Frontal cortex (tissue), 4 donors: Measurements from ENCODE around the gene ARMH1. TPM values are rescaled to one million over a fixed set of nuclear protein-coding genes. Genes with fewer than 3 reads are reported as not detected.
"Not testable (repeated sequence)": the region's sequence is repeated elsewhere in the genome, so short reads cannot be mapped to it uniquely, and the experiment has no call there.

Source experiments
- DNase-seq, 2 donors: peaks; one replicate each; pipeline ENCODE4 v3.0.0; 2012; ENCODE audit warnings: low spot score in 2 of 2
- FAIRE-seq: peaks from 2 replicates; lab custom pipeline; 2012; peaks lifted over from hg19 to GRCh38; lab: Jason Lieb, UNC
- total RNA-seq: library from RNA; depleted of rRNA; stranded (reverse); fragments of >200 nt; gene quantifications from one replicate; pipeline ENCODE4 v1.2.3, GENCODE V29; 2014
- donor health status: control.
- donor health status: control.
- donor health status: control.

ARMH1 gene
- total RNA-seq, 1 donor from 2014 or later: 4.5 TPM

DNA sequence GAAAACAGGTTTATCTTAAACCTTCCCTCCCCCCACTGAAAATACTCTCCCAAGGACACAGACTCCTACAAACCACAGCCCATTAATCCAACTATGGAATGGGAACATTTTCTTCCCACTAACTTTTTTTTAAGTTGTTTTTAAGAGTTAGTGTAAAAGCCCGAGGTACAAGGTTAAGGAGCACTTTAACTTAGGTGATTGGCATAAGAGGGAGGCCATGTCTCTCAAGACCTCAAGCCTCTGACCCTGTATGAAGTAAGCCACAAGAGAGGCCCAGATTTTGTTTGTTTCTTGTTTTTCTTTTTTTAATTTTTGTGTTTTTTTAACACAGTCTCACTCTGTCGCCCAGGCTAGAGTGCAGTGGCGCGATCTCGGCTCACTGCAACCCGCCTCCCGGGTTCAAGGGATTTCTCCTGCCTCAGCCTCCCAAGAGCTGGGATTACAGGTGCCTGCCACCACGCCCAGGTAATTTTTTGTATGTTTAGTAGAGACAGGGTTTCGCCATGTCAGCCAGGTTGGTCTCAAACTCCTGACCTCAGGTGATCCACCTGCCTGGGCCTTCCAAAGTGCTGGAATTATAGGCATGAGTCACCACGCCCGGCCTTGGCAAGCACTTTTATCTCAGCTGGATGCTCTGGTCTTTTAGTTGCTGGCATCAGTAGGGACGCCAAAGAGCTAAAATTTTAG, 14.4 kb downstream of the ARMH1 start:
- no peak for FAIRE-seq
- no peak for DNase-seq

DNA sequence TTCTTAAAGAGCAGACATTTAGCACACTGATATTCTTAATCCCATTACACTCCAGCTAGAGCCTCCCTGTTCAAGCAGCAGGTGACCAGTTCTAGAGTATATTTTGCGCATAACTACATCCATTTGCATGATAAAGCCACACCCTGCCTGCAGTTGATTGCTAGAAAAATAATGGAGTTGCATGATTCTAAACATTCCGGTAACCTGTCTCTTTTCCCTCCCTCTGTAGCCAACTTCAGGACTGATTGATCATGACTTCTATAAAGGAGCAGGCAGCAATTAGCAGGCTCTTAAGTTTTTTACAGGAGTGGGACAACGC, 14.9 kb downstream of the ARMH1 start:
- no peak for DNase-seq
- FAIRE-seq: no peak

DNA sequence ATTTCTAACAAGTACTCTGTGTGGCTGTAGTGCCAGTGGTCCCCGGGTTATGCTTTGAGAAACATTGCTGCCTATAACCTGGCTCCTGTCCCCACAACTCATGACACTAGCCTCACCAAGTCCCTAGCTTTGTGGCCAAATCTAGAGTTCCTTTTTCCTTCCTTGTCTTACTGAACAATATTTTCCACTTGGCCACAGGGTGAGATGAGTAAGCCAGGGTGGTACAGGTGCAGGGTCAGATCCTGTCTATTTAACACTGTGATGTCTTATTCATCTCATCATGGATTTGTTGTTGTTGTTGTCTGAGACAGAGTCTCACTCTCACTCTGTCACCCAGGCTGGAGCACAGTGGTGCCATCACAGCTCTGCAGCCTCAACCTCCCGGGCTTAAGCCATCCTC, 18.6 kb downstream of the ARMH1 start:
- DNase-seq: no peak
- no peak for FAIRE-seq

DNA sequence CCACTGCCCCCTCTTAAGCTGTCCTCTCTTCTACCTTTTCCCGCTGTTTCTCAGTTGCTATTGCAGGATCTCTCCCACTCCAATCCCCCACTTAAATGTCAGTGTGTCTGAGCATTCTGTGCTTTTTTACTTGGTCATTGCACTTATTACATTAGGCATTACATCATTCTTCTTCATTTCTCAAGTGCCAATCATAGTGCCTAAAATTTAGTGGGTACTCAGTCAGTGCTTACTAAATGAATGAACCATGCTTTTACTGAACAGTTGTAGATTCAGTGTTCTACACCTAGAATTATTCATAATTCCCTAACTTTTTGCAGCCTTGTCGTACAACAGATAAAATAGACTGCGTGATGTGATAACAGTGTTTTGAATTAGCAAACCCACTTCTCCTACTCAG, 19.4 kb downstream of the ARMH1 start:
- DNase-seq (no peak), FAIRE-seq (no peak)

DNA sequence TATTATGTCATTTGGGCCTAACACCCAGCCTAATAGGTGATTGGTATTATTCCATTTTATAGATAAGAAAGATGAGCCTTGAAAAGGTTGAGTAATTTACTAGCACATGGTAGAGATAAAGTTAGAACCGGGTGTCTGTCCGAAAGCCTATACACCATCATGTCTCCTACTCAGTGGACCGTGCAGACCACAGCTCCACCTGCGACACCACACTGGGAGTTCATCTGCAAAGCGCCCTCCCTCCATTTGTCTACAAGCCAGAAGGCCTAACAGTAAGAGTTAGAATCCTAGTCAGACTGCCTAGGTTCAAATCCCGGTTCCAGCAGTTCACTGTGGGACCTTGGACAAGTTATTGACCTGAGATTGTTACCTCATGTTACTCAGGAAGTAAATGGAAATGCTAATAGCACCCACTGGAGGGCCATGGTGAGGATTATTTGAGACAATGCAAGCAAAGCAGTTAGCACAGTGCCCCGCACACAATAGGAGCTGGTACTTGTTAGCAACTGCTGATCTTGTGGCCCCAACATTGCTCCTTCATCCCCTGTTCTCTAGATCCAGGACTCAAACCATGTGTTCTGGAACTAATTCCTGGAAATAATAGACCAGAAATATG, 20.5 kb downstream of the ARMH1 start:
- DNase-seq (no peak), FAIRE-seq (no peak)

DNA sequence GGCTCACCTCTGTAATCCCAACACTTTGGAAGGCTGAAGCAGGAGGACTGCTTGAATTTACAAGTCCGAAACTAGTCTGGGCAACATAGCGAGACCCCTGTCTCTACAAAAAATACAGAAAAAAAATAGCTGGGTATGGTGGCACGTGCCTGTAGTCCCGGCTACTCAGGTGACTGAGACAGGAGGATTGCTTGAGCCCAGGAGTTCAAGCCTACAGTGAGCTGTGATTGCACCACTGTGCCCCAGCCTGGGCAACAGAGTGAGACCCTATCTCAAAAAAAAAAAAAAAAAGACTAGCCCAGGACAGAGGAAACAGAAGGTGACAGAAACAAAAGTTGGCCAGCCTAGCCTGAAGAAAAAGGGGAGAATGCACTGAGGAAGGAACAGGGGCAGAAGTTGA, 21.2 kb downstream of the ARMH1 start:
- FAIRE-seq (no peak), DNase-seq (no peak)

DNA sequence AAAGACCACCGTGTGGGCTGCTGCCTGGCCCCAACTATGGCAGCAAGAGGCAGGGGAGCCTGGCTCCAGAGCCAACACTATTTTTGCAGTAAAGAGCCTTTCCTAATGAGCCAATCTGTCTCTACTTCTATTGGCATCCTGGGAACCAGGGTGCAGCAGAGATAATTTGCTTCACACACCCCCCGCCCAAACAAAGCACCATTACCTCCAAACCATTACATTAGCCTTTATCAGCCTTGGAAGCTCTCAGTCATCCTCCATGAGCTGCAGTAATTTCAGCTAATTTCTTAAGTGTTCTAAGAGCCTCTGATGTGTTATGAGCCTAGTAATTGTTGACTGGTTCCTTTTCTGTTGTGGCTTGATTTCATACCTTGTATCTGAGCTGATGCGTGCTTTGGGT, 21.6 kb downstream of the ARMH1 start:
- DNase-seq: no peak
- FAIRE-seq: no peak

DNA sequence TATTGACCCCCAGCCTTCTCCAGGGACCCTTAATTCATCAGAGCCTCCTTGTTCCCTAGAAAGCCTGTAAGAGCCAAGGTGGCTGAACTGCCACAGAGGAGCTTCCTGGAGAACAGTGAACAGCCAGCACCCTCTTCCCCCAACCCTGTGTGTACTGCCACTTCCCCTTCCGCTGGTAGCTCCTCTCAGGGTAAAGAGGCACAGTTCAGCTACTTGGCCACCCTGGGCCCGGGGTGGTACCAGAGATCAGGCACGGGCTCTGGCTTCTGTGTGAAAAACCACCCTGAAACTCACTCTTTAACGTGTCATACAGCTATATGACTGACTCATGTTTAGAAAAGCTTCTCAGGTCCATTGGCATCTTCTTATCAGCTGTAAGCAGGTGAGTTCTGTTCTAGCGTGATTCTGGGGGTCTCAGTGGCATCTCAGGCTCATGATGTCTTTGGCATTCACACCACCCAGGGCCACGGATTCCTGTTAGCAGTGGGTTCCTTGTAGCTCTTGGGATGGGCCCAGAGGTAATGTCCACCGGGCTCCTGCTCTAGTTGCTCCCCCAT, 22.4 kb downstream of the ARMH1 start:
- no peak for FAIRE-seq
- no peak for DNase-seq

DNA sequence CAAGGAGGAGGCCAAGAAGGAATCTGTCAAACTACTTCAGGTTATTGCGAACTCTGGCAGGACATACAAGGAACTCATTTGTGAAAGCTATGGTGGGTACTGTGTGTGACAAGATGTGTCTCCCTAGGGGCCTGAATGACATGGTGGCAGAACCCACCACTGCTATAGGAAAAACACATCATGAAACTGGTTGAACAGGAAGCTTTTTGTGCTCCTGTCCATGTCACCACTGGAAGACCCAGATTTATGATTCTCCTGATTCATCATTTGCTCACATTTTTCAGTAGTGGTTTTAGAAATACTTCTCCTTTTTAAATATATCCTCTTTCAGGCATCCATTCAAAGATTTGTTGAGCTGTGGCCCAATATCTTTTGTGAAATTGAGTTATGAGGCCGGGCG, 23.6 kb downstream of the ARMH1 start:
- FAIRE-seq (no peak), DNase-seq (no peak)

DNA sequence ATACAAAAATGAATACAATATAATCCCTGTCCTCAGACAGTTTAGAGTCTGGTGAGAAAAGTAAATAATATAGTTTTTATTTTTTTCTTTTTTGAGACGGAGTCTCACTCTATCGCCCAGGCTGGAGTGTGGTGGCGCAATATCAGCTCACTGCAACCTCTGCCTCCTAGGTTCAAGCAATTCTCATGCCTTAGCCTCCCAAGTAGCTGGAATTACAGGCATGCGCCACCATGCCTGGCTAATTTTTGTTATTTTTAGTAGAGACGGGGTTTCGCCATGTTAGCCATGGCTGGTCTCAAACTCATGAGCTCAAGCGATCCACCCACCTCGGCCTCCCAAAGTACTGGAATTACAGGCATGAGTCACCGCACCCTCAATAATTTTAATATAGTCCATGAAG, 24.9 kb downstream of the ARMH1 start:
- DNase-seq, FAIRE-seq: not testable (repeated sequence)

DNA sequence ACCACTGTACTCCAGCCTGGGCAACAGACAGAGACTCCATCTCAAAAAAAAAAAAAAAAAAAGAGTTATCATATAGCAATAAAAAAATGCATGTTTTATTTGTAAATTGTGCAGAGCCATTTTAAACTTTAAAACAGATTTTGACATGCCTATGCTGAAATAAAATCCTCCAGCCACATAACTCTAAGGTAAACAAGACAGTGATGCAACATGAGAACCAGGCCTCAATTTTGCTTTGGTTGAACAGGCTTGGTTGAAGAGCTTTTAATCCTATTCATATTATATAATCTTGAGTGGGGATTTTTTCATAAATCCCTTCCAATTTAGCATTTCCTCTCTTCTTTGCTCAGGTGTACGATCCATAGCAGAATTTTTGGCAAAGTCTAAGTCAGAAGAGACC, 26.1 kb downstream of the ARMH1 start:
- no peak for DNase-seq
- no peak for FAIRE-seq

DNA sequence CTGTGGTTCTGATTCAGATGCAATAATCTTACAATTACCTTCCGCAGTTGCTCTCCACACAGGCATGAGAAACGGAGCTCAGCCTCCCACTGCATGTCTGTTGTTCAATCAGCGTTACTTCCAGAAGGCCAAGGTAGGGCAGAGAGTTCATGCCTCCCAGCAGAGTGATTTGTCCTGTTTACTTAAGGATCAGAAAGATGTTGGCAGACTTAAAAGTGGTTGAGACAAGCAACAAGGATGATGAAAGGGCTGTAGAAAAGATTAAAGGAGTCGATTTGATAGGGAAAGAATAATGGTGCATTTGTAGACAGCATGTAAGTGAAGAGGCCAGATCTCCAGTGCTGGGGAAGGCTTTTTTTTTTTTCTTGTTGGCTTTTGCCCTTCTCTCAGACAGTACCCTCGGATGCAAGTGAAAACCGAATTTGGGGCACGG, 26.6 kb downstream of the ARMH1 start:
- no peak for FAIRE-seq
- no peak for DNase-seq

DNA sequence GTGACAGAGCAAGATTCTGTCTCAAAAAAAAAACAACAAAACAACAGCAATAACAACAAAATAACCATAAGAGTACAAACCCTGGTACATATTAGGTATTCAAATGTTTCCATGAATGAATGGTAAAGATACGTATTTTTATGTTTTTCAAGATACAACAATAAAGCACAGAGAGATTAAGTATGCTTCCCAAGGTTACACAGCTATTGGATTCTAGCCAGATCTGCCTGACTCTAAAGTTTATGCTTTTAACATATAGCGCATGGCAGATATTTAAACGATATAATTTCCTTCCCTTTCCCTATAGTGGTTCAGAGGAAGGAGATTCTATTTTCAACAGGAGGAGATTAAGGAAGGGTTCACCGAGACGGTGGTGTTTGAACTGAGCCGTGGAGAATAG, 31.0 kb downstream of the ARMH1 start:
- DNase-seq (no peak), FAIRE-seq (no peak)

DNA sequence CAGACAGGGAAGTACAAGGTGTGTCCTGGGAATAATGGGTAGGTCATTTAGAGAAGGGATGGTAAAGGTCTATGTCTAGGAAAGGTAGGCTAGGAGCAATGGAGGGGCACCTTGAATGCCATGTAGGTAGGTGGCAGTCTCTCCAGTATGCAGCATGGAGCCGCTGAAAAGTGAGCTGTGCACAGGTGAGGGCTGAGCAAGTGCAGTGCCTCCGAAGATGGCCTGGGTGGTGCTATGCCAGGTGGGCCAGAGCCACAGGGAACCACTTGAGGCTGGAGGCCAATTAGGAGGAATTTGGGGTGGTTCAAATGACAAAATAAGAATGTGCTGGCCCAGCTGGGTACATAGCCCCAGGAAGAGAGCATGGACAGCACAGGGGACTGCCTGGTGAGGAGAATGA, 31.4 kb downstream of the ARMH1 start:
- no peak for FAIRE-seq
- no peak for DNase-seq

DNA sequence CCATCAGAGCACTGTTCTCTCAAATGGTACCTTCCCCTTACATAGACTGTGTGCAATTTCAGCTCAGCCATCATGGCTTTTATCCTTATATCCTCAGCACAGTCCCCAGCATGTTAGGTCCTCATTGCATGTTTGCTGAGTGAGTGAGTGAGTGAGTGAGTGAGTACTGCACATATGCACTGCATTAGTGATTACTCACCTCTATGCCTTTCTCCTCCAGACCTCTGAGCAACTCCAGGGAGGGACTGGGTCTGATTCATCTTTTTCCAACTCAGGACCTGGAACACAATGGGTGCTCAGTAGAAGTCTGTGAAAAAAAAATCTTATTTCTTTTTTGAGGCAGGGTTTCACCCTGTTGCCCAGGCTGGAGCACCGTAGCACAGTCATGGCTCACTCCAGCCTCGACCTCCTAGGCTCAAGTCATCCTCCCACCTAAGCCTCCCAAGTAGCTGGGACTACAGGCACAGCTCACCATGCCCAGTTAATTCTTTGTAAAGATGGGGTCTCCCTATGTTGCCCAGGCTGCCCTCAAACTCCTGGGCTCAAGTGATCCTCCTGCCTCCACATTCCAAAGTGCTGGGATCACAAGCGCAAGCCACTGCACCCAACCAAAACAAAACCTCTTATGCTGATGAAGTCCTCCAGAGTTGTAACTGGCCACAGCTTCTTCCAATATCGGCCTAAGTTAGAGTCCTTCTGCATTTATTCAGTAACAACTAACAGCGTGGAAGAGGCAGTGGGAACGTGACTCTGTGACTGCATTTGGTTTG, 32.8 kb downstream of the ARMH1 start:
- DNase-seq (no peak), FAIRE-seq (no peak)

DNA sequence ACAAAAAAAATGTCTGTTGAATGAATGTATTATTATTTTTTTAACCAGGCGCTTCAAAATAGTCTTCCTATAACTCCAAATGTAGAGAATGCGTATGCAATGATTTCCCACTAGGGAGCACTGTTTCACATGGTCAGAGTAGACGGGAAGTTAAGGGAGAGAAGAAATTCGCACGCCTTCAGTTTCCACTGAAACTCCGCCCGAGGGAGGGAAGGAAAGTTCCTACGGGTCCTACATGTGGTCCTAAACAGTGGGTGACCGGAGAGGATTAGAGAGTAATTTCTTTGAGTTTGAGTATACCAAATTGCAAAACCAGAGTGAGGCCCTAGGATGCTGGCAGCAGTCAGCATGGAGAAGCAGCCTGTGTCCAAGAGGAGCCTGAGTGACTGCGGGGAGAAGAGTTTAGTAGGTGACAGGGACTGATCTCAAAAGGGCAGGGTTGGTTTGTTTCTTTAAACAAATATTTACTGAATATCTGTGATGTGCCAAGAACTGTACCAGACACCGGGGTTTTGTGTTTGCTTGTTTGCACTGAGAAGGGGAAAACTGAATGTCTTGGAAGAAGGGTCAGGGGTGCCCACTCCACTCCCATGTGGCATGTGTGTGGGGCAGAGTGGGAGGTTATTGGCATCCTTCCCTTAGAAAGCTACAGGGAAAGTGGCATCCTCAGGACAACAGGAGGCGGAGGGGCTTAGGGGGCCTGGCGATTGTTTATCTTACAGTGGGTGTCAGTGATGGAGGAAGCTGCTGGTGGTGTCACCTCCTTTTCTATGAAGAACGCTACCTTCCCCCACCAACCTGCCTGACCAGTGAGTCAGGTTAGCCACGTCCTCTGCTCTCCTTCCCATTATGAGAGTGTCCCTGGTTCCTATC, 33.7 kb downstream of the ARMH1 start:
- DNase-seq: peak in 1 of 2 donors; percentile 55
- FAIRE-seq: no peak

DNA sequence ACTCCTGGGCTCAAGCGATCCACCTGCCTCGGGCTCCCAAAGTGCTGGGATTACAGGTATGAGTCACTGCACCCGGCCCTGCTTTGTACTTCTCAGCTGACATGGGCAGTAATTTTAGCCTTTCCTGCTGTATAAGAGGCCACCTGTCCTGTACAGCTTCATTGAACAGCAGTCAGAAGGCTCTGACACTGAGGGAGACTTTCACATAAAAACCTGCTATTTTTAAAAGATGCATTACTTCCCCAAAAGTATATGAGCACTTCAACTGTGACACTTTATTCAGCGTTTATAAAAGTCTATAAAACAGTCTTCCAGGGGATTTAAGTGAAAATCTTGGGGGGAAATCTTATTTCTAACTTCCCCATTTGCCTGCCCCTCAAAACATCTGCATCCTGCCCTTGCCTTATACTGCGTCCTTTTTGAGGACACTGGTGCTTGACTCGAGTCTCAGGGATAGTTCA, 38.8 kb downstream of the ARMH1 start:
- FAIRE-seq: no peak

DNA sequence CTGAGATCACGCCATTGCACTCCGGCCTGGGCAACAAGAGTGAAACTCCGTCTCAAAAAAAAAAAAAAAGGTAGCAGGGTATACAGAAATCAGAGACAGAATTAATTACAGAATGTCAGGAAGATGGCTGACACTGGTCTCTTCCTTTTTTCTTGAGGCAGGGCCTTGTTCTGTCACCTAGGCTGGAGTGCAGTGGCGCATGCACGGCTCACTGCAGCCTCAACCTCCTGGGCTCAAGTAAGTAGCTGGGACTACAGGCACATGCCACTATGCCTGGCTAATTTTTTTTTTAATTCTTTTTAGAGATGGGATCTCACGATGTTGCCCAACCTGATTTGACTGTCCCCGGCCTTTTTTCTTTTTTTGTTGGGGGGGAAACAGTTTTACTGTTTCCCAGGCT, 40.0 kb downstream of the ARMH1 start:
- FAIRE-seq (no peak), DNase-seq (no peak)

More for the DNA sequence above, 38.8 kb downstream of the ARMH1 start:
- DNase-seq: no peak

DNA sequence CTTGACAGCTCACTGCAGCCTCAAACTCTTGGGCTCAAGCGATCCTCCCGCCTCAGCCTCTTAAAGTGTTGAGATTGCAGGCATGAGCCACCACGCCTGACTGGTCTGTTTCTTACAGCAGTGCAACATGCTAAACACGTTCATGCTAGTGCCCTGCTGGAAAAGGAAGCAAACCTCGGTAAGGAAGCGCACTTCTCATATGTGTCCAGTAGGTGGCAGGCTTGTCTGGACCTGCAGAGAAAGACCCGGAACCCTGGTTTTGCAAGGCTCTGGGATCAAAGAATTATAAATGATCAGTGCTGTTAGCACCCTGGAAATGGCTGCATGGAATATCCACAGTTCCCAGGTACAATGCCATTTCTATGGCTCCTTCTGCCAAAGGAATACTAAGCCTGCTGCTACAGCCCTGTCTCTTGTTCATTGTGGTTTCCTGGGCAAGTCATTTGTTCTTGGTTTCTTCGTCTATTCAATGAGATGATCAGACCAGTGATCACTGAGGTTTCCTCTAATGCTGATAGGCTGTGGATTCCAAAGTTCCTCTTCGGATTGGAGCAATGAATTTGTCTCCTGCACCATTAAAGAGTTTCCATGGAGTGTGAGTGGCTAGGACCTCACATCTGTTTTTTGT, 40.5 kb downstream of the ARMH1 start:
- no peak for FAIRE-seq

DNA sequence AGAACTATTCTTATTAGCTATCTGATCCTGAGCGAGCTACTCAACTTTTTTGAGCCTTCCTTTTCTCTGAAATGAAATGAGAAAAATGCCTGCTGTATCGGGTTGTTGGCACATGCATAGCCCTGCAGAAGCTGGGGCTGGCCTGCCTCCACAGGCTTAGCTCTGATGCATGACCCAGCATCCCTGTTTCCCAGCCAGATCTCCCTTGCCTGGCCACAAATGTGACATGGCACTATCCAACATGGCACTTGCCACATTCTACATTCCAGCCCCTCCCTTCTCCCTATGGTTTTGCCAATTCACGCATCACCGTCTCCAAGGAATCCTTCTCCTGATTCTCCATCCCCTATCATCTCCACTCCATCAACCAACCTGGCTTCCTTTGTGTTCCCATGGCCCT, 42.6 kb downstream of the ARMH1 start:
- FAIRE-seq (no peak), DNase-seq (no peak)

More for the DNA sequence above, 40.5 kb downstream of the ARMH1 start:
- peak in 1 of 2 donors; percentile 83 for DNase-seq
